Activated CD8-positive, alpha-beta T cell treated with anti-CD3 and anti-CD28 coated beads, Interleukin-2, amount 10 ng/mL, durations not matched to agents 7 days and 5 days (primary cell): ENCODE data around the gene SLC22A3. TPM values are rescaled to one million over a fixed set of nuclear protein-coding genes. Genes with fewer than 3 reads are reported as not detected.
"Not testable (repeated sequence)": the region's sequence is repeated elsewhere in the genome, so short reads cannot be mapped to it uniquely, and the experiment has no call there.

ENCODE experiments used
- ATAC-seq: fragments of 150-1000 bp; cut with Tn5 transposase; one replicate; pipeline ENCODE4 v1.10.0; 2021; ENCODE audit warnings: moderate library complexity
- CTCF ChIA-PET: fragments of 350-600 bp; sonication (Branson Sonifier 250); formaldehyde crosslinking; loops from one replicate; lab custom pipeline; 2021; ENCODE audit warnings: antibody characterized with exemption; lab: Charles Lee
- POLR2A ChIA-PET: fragments of 350-600 bp; sonication (Branson Sonifier 250); formaldehyde crosslinking; loops from one replicate; lab custom pipeline; 2021; ENCODE audit warnings: antibody characterized with exemption; lab: Charles Lee
- DNase-seq: peaks from one replicate; pipeline ENCODE4 v3.0.0-alpha.2; 2020
- H3K27ac Mint-ChIP-seq: one replicate; pipeline ENCODE4 v1.8.0; 2021; ENCODE audit warnings: mild to moderate bottlenecking, mixed read lengths
- H3K27me3 Mint-ChIP-seq: one replicate; pipeline ENCODE4 v1.8.0; 2021; ENCODE audit warnings: low read depth, mixed read lengths
- H3K36me3 Mint-ChIP-seq: one replicate; pipeline ENCODE4 v1.8.0; 2021; ENCODE audit warnings: low read depth, mixed read lengths
- H3K4me1 Mint-ChIP-seq: one replicate; pipeline ENCODE4 v1.8.0; 2021; ENCODE audit warnings: low read depth, mixed read lengths
- H3K4me3 Mint-ChIP-seq: one replicate; pipeline ENCODE4 v1.8.0; 2021; ENCODE audit warnings: mild to moderate bottlenecking, mixed read lengths
- H3K9me3 Mint-ChIP-seq: one replicate; pipeline ENCODE4 v1.8.0; 2022; ENCODE audit warnings: mixed read lengths; ENCODE audit not compliant: insufficient read depth
- total RNA-seq, 2 experiments: library from RNA; stranded (reverse); gene quantifications; one replicate each; pipeline ENCODE4 v1.2.3, GENCODE V29; 2021

The SLC22A3 gene
- not detected for total RNA-seq

GRCh38 chr6:160348223-160349019 is at the start of gene SLC22A3:
SLC22A3 (plus strand) TSS chr6:160348378; CDS start chr6:160348420, 42 bp downstream.
- Mint-ChIP-seq H3K4me3 (no peak within 1 kb of the TSS), H3K27me3 (peaks cover 62% of the 10 kb centered on the region), H3K4me1 (peaks cover 4% of the 10 kb centered on the region), H3K27ac (no peak within 1 kb of the TSS), H3K36me3 (no peaks in the 10 kb centered on the region), H3K9me3 (no peaks in the 10 kb centered on the region)
- ATAC-seq (peak; percentile 49), DNase-seq (no peak)
- CTCF ChIA-PET: no interaction called here
- POLR2A ChIA-PET: no interaction called here

DNA sequence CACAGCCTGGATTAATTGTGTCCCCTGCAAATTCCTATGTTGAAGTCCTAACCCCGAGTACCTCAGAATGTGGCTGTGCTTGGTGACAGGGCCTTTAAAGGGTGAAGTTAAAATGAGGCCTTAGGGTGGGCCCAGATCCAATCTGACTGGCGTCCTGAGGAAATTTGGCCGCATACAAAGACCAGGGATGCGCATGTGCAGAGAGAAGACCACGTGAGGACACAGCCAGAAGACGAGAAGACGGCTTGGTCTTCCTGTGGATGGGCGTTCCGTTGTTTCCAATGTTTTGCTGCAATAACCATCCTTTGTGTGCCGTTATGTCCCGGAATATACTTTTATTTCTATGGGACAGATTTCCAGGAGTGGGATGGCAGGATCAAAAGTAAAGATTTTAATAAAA is 48.6 kb upstream of the SLC22A3 start:
- Mint-ChIP-seq H3K27me3 (peaks cover 2% of the 10 kb centered on the region), H3K9me3 (no peaks in the 10 kb centered on the region), H3K27ac (no peak overlapping the region), H3K4me3 (no peak overlapping the region), H3K36me3 (no peaks in the 10 kb centered on the region), H3K4me1 (no peaks in the 10 kb centered on the region)
- ATAC-seq (no peak), DNase-seq (no peak)
- CTCF ChIA-PET: no interaction called here
- POLR2A ChIA-PET: no interaction called here

DNA sequence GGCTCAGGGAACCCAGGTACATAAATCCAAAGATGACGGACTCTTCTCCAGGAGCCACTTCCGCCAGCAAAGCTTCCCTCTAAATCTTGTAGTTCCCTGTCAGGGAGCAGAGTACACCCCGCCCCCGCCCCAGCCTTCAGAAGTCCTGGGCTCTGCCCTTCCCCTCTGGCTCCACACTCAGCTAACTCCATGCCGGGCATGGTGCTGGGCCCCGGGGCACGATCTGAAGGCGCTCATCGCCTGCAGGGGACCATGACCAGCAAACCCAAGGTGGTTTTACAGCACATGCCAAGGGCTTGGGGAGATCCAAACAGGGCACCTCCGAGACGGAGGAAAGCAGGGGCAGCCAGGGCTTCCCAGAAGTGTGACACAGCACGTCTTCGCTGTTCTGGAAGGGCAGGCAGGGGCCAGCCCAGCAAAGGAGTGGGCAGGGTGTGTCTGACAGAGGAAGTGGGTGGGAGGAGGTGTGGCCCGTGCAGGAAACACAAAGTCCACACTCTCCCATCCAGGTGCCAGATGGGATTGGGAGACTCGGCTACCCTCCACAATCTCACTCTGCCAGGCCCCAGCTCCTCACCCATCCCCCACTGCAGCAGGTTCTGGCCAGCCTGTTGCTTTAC is 48.0 kb upstream of the SLC22A3 start:
- Mint-ChIP-seq H3K27ac (no peak overlapping the region), H3K4me1 (no peaks in the 10 kb centered on the region), H3K27me3 (peaks cover 2% of the 10 kb centered on the region), H3K9me3 (no peaks in the 10 kb centered on the region), H3K36me3 (no peaks in the 10 kb centered on the region), H3K4me3 (no peak overlapping the region)
- ATAC-seq: no peak
- CTCF ChIA-PET: no interaction called here
- POLR2A ChIA-PET: no interaction called here
- DNase-seq: no peak

DNA sequence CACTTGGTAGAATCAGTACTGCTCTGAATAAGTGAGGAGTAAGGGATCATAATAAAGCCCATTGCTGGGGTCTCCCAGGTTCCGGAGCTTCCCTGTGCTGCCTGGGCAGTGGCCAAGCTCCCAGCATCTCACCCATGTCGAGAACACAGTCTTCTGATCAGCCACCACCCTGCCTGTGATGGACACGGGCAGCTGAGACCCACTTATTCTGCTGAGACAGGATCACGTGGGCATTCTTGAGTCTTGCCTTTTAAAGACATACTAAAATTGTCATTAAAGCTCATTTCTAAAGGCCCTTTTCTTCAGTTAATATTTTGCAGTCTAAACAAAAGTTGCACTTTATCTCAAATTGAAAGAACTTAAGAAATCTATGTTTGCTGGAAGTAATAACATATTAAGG is 46.8 kb upstream of the SLC22A3 start:
- H3K4me3 Mint-ChIP-seq: no peak overlapping the region
- DNase-seq: no peak
- H3K27me3 Mint-ChIP-seq: no peaks in the 10 kb centered on the region
- H3K27ac Mint-ChIP-seq: no peak overlapping the region
- CTCF ChIA-PET: no interaction called here
- no peaks in the 10 kb centered on the region for H3K36me3 Mint-ChIP-seq
- POLR2A ChIA-PET: no interaction called here
- ATAC-seq: no peak
- no peaks in the 10 kb centered on the region for H3K9me3 Mint-ChIP-seq
- H3K4me1 Mint-ChIP-seq: no peaks in the 10 kb centered on the region

DNA sequence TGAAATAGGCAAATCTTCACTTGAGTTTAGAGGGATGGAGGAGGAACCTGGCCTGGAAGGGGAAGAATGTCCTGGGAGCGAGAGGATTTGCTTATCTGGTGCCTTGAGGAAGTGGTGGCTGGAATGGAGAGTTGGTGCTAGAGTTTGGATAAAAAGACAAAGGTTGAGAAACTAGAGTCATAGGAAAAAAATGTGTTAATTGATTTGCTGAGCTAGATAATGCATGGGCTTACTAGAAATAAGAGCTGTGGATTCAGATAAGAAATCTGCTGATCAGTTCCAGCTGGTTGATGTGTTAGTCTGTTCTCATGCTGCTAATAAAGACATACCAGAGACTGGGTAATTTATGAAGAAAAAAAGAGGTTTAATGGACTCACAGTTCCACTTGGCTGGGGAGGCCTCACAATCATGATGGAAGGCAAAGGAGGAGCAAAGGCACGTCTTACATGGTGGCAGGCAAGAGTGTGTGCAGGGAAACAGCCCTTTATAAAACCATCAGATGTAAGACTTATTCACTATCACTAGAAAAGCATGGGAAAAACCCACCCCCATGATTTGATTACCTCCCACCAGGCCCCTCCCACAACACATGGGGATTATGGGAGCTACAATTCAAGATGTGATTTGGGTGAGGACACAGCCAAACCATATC is 45.6 kb upstream of the SLC22A3 start:
- H3K9me3 Mint-ChIP-seq, ATAC-seq: not testable (repeated sequence)

DNA sequence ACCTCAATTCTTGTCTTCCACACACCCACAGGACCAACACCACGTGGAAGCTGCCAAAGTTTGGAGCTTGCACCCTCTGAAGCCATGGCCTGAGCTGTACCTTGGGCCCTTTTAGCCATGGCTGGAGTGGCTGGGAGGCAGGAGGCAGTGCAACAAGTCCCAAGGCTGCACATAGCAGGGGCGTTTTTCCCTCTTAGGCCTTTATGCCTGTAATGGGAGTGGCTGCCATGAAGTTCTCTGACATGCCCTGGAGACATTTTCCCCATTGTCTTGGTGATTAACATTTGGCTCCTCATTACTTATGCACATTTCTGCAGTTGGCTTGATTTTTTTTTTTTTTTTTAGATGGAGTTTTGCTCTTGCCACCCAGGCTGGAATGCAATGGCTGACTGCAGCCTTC is 44.4 kb upstream of the SLC22A3 start:
- Mint-ChIP-seq H3K27me3 (peaks cover 2% of the 10 kb centered on the region), H3K4me3 (no peak overlapping the region), H3K9me3 (no peaks in the 10 kb centered on the region), H3K27ac (no peak overlapping the region), H3K4me1 (no peaks in the 10 kb centered on the region), H3K36me3 (no peaks in the 10 kb centered on the region)
- DNase-seq (no peak), ATAC-seq (no peak)
- ChIA-PET POLR2A (no interaction called here), CTCF (no interaction called here)

More for the DNA sequence above, 45.6 kb upstream of the SLC22A3 start:
- H3K27ac Mint-ChIP-seq, H3K36me3 Mint-ChIP-seq, DNase-seq, H3K4me1 Mint-ChIP-seq, H3K27me3 Mint-ChIP-seq, POLR2A ChIA-PET, H3K4me3 Mint-ChIP-seq, CTCF ChIA-PET: not testable (repeated sequence)

DNA sequence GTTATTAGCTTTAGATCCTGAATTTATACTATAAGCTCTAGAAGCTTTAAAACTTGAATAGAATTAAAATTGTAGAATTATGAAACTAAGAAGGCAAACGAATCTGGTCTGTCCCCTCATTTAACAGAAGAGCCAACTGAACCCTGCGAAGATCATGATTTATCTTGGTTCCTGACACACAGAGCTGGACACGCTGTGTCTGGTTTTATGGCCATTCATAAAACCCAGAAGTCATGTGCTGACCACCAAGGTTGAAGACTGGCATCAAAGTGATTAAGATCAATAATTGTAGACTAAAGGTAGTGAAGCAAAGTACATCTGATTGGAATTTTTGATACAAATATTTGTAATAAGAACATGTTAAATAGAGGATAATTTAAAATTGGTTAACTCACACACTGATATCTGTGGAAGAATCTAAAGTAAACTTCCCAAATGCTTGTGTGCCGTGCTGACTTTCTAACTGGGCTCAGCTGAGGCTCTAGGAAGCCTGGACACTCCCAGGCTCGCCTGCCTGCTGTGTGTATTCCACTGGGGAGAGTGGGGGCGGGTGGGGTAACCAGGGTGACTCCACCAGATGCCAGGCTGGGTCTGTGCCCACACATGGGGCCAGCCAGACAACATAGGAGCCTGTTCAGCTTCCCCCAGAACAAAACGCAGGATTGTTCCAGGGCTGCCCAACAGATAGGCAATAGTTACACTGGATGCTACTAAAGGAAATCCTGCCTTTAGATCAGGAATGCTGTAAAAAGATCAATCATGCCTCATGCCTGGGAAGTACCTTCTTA is 42.1 kb upstream of the SLC22A3 start:
- CTCF ChIA-PET: no interaction called here
- Mint-ChIP-seq H3K9me3 (peaks cover 10% of the 10 kb centered on the region), H3K4me3 (no peak overlapping the region), H3K36me3 (peaks cover 1% of the 10 kb centered on the region), H3K27me3 (peaks cover 2% of the 10 kb centered on the region), H3K27ac (no peak overlapping the region), H3K4me1 (no peaks in the 10 kb centered on the region)
- no peak for ATAC-seq
- POLR2A ChIA-PET: no interaction called here
- DNase-seq: no peak

GRCh38 chr6:160309718-160310117 is 38.5 kb upstream of the SLC22A3 start:
- DNase-seq (no peak), ATAC-seq (no peak)
- H3K27ac Mint-ChIP-seq: no peak overlapping the region
- H3K4me1 Mint-ChIP-seq: no peaks in the 10 kb centered on the region
- peaks cover 22% of the 10 kb centered on the region for H3K9me3 Mint-ChIP-seq
- H3K4me3 Mint-ChIP-seq: no peak overlapping the region
- ChIA-PET CTCF (no interaction called here), POLR2A (no interaction called here)
- peaks cover 2% of the 10 kb centered on the region for H3K27me3 Mint-ChIP-seq
- peaks cover 3% of the 10 kb centered on the region for H3K36me3 Mint-ChIP-seq

DNA sequence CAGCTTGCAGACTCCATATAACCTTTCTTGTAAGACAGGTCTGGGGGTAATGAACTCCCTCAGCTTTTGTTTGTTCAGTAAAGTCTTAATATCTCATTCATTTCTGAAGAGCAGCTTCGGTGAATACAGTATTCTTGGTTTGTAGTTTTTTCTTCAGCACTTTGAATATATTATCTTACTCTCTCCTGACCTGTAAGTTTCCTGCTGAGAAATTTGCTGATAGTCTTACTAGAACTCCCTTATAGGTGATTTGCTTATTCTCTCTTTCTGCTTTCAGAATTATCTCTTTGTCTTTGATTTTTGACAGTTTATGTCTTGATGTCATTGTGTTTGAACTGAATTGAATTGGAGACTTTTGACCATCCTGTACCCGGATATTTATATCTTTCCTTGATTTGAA is 35.3 kb upstream of the SLC22A3 start:
- Mint-ChIP-seq H3K9me3 (peaks cover 22% of the 10 kb centered on the region), H3K36me3 (peaks cover 3% of the 10 kb centered on the region), H3K4me3 (no peak overlapping the region), H3K4me1 (no peaks in the 10 kb centered on the region), H3K27me3 (peaks cover under 1% of the 10 kb centered on the region), H3K27ac (no peak overlapping the region)
- ChIA-PET POLR2A (no interaction called here), CTCF (no interaction called here)
- DNase-seq (no peak), ATAC-seq (no peak)

DNA sequence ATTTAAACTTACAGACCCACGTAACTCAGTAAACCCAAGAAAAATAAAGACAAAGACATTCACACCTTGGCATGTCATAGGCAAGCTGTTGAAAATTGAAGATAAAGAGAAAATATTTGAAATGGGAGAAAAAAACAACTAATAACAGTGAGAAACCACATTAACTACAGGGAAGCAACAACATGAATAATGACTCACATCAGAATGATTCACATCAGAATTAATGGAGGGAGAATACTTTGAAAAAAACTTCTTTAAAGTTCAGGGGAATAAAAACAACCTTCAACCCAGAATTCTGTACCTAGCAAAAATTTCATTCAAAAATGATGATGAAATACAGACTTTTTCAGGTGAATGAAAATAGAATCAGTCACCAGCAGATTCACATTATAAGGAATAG is 32.9 kb upstream of the SLC22A3 start:
- CTCF ChIA-PET: no interaction called here
- DNase-seq (no peak), ATAC-seq (no peak)
- no peak overlapping the region for H3K4me3 Mint-ChIP-seq
- peaks cover 14% of the 10 kb centered on the region for H3K9me3 Mint-ChIP-seq
- no peak overlapping the region for H3K27ac Mint-ChIP-seq
- POLR2A ChIA-PET: no interaction called here
- peaks cover 3% of the 10 kb centered on the region for H3K36me3 Mint-ChIP-seq
- H3K4me1 Mint-ChIP-seq: no peaks in the 10 kb centered on the region
- peaks cover 4% of the 10 kb centered on the region for H3K27me3 Mint-ChIP-seq

- no peaks in the 10 kb centered on the region for H3K36me3 Mint-ChIP-seq
- no peak for DNase-seq
- no peaks in the 10 kb centered on the region for H3K4me1 Mint-ChIP-seq
- H3K27ac Mint-ChIP-seq: no peak overlapping the region
- ChIA-PET POLR2A (no interaction called here), CTCF (no interaction called here)
- H3K4me3 Mint-ChIP-seq: no peak overlapping the region
- H3K27me3 Mint-ChIP-seq: peaks cover 4% of the 10 kb centered on the region
- no peak for ATAC-seq
- peaks cover 10% of the 10 kb centered on the region for H3K9me3 Mint-ChIP-seq
Measured at GRCh38 chr6:160316261-160316660, 31.9 kb upstream of the SLC22A3 start.

DNA sequence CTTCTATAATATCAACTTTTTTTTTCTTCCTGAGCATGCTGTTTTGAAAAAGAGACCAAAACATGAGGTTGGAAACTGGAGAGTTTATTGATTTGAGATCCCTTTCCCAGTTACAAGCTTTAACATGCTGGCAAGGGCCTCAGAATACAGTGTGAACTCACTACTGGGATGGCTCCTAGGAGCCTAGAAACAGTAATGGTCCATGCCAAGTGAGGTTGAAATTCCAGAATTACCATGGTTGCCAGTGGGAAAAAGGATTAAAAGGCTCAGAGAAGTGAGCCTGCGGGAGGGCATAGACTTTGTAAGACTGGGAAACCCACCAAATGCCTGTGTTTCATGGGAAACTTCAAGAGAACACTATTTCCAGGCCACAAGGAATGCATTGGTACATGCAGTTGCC is 28.9 kb upstream of the SLC22A3 start:
- Mint-ChIP-seq H3K9me3 (no peaks in the 10 kb centered on the region), H3K4me3 (no peak overlapping the region), H3K27me3 (peaks cover 4% of the 10 kb centered on the region), H3K4me1 (no peaks in the 10 kb centered on the region), H3K36me3 (no peaks in the 10 kb centered on the region), H3K27ac (no peak overlapping the region)
- ATAC-seq (no peak), DNase-seq (no peak)
- CTCF ChIA-PET: no interaction called here
- POLR2A ChIA-PET: no interaction called here
